Stomach (tissue), 4 donors: ENCODE results near the gene EFNA4.

Source experiments
- CTCF ChIP-seq, 7 experiments: fragments of 450-650 bp in 4 of 7; fragments of 200-600 bp in 3 of 7; sonication (generic) in 3 of 7; IDR thresholded peaks; one replicate each; pipeline ENCODE4 v1.5.1; 2016 to 2019; ENCODE audit warnings: antibody characterized with exemption in 7 of 7, control low read depth in 2 of 7, mild to moderate bottlenecking in 1 of 7
- POLR2A ChIP-seq, 4 donors: fragments of 450-650 bp; IDR thresholded peaks; one replicate each; pipeline ENCODE4 v1.6.1; 2016; ENCODE audit warnings: antibody characterized with exemption in 4 of 4, control low read depth in 2 of 4, mild to moderate bottlenecking in 1 of 4, moderate library complexity in 1 of 4
- POLR2AphosphoS5 ChIP-seq, 3 donors: sonication (generic); formaldehyde crosslinking; IDR thresholded peaks; one replicate each; pipeline ENCODE4 v1.6.1; 2016; ENCODE audit warnings: antibody characterized with exemption in 3 of 3

- TF ChIP-seq CTCF (IDR thresholded peaks at IDR 0.05) (no peak), POLR2AphosphoS5 (IDR thresholded peaks at IDR 0.05) (no peak), POLR2A (IDR thresholded peaks at IDR 0.05) (no peak)
These were observed 52.7 kb downstream of the EFNA4 start for GRCh38 chr1:155116113-155116764.
